Vagina (tissue), 2 donors: ENCODE data around the gene WWOX. TPM values are rescaled to one million over a fixed set of nuclear protein-coding genes. Genes with fewer than 3 reads are reported as not detected.

Experiments used
- DNase-seq, 2 donors: peaks; one replicate each; pipeline ENCODE4 v3.0.0-alpha.2; 2017; ENCODE audit errors: extremely low spot score in 2 of 2
- H3K27ac ChIP-seq: fragments of 200-600 bp; sonication (generic); one replicate; pipeline ENCODE4 v1.5.1; 2019
- H3K27me3 ChIP-seq: fragments of 200-600 bp; sonication (generic); one replicate; pipeline ENCODE4 v1.5.1; 2019
- H3K36me3 ChIP-seq, 2 donors: fragments of 200-600 bp; sonication (generic); one replicate each; pipeline ENCODE4 v1.5.1; 2017 to 2019
- H3K4me1 ChIP-seq: fragments of 200-600 bp; sonication (generic); one replicate; pipeline ENCODE4 v1.5.1; 2019
- H3K4me3 ChIP-seq, 2 donors: fragments of 200-600 bp; sonication (generic); 1 replicate in 1 of 2; 2 replicates in 1 of 2; pipeline ENCODE4 v1.5.1; 2016 to 2019
- H3K9me3 ChIP-seq: fragments of 200-600 bp; sonication (generic); one replicate; pipeline ENCODE4 v1.5.1; 2019
- CTCF ChIP-seq, 3 experiments: fragments of 450-650 bp in 2 of 3; fragments of 200-600 bp in 1 of 3; sonication (generic) in 1 of 3; IDR thresholded peaks; one replicate each; pipeline ENCODE4 v1.5.1; 2017 to 2019; ENCODE audit warnings: antibody characterized with exemption in 3 of 3, mild to moderate bottlenecking in 2 of 3, moderate library complexity in 2 of 3
- POLR2A ChIP-seq, 2 donors: fragments of 450-650 bp; IDR thresholded peaks; one replicate each; pipeline ENCODE4 v1.6.1; 2017; ENCODE audit warnings: antibody characterized with exemption in 2 of 2, mild to moderate bottlenecking in 2 of 2, moderate library complexity in 2 of 2
- POLR2AphosphoS5 ChIP-seq, 2 donors: sonication (generic); formaldehyde crosslinking; IDR thresholded peaks; one replicate each; pipeline ENCODE4 v1.9.0; 2017; ENCODE audit warnings: antibody characterized with exemption in 2 of 2, mild to moderate bottlenecking in 2 of 2, low read depth in 1 of 2; ENCODE audit not compliant: insufficient read depth in 1 of 2
- intact Hi-C: fragments of 100-400 bp; cut with DNase I; formaldehyde crosslinking; loops from one replicate; pipeline ENCODE4 v1.15.1; 2023
- total RNA-seq: library from RNA; depleted of rRNA; stranded (reverse); fragments of >200 nt; gene quantifications from one replicate; pipeline ENCODE4 v1.2.3, GENCODE V29; 2016

WWOX gene
- total RNA-seq, 1 donor from 2014 or later: 33.1 TPM

GRCh38 chr16:78524066-78524595, 424.7 kb downstream of the WWOX start:
- H3K9me3 ChIP-seq: no peaks in the 10 kb centered on the region
- intact Hi-C loops: no loop called here
- no peaks in the 10 kb centered on the region for H3K36me3 ChIP-seq
- H3K4me3 ChIP-seq: no peak overlapping the region
- H3K27me3 ChIP-seq: no peaks in the 10 kb centered on the region
- TF ChIP-seq CTCF (IDR thresholded peaks at IDR 0.05): no peak
- no peak for TF ChIP-seq POLR2AphosphoS5 (IDR thresholded peaks at IDR 0.05; ENCODE audit: insufficient read depth in 1 of 2, low read depth in 1 of 2)
- TF ChIP-seq POLR2A (IDR thresholded peaks at IDR 0.05): no peak
- no peak for DNase-seq
- H3K27ac ChIP-seq: no peak overlapping the region
- H3K4me1 ChIP-seq: peaks cover 12% of the 10 kb centered on the region

GRCh38 chr16:78528265-78528664, 428.8 kb downstream of the WWOX start:
- H3K27ac ChIP-seq: no peak overlapping the region
- no peak overlapping the region for H3K4me3 ChIP-seq
- H3K4me1 ChIP-seq: peaks cover 10% of the 10 kb centered on the region
- no peaks in the 10 kb centered on the region for H3K36me3 ChIP-seq
- no peak for TF ChIP-seq POLR2A (IDR thresholded peaks at IDR 0.05)
- no peak for TF ChIP-seq POLR2AphosphoS5 (IDR thresholded peaks at IDR 0.05; ENCODE audit: insufficient read depth in 1 of 2, low read depth in 1 of 2)
- TF ChIP-seq CTCF (IDR thresholded peaks at IDR 0.05): no peak
- DNase-seq: no peak
- H3K9me3 ChIP-seq: no peaks in the 10 kb centered on the region
- intact Hi-C loops: no loop called here
- no peaks in the 10 kb centered on the region for H3K27me3 ChIP-seq

- Histone ChIP-seq H3K9me3 (no peaks in the 10 kb centered on the region), H3K4me3 (no peak overlapping the region), H3K4me1 (no peaks in the 10 kb centered on the region), H3K36me3 (no peaks in the 10 kb centered on the region), H3K27ac (no peak overlapping the region), H3K27me3 (no peaks in the 10 kb centered on the region)
- DNase-seq: no peak
- no peak for TF ChIP-seq POLR2A (IDR thresholded peaks at IDR 0.05)
- intact Hi-C loops: no loop called here
Observed at GRCh38 chr16:78529881-78530280, 430.4 kb downstream of the WWOX start.

- H3K4me1 ChIP-seq: no peaks in the 10 kb centered on the region
- H3K4me3 ChIP-seq: no peak overlapping the region
- TF ChIP-seq POLR2A (IDR thresholded peaks at IDR 0.05) (no peak), POLR2AphosphoS5 (IDR thresholded peaks at IDR 0.05; ENCODE audit: insufficient read depth in 1 of 2, low read depth in 1 of 2) (no peak), CTCF (IDR thresholded peaks at IDR 0.05) (no peak)
- H3K9me3 ChIP-seq: no peaks in the 10 kb centered on the region
- intact Hi-C loops: no loop called here
- DNase-seq: no peak
- H3K27me3 ChIP-seq: no peaks in the 10 kb centered on the region
- H3K36me3 ChIP-seq: no peaks in the 10 kb centered on the region
- no peak overlapping the region for H3K27ac ChIP-seq
Observed at GRCh38 chr16:78530283-78530682, 430.8 kb downstream of the WWOX start.

- Histone ChIP-seq H3K36me3 (no peaks in the 10 kb centered on the region), H3K27me3 (no peaks in the 10 kb centered on the region), H3K4me1 (no peaks in the 10 kb centered on the region), H3K27ac (no peak overlapping the region), H3K4me3 (no peak overlapping the region), H3K9me3 (no peaks in the 10 kb centered on the region)
- TF ChIP-seq CTCF (IDR thresholded peaks at IDR 0.05) (no peak), POLR2AphosphoS5 (IDR thresholded peaks at IDR 0.05; ENCODE audit: insufficient read depth in 1 of 2, low read depth in 1 of 2) (no peak), POLR2A (IDR thresholded peaks at IDR 0.05) (no peak)
- intact Hi-C loops: no loop called here
- no peak for DNase-seq
Observed at GRCh38 chr16:78535098-78535497, 435.6 kb downstream of the WWOX start.
